ENCODE results near the gene PTPRN2. TPM values are rescaled to one million over a fixed set of nuclear protein-coding genes. Genes with fewer than 3 reads are reported as not detected.

Gene PTPRN2
- total RNA-seq, 1 experiment from 2014 or later, result 0.11 TPM

- no TSS peak for BruUV-seq (replicated peaks)
- Histone ChIP-seq H3K9me3 (ENCODE audit: low read depth, low read length, poor library complexity, severe bottlenecking) (no peaks in the 10 kb centered on the region), H3K27me3 (replicated peaks; ENCODE audit: insufficient read depth, low read depth, low read length, poor library complexity) (no peaks in the 10 kb centered on the region), H3K36me3 (ENCODE audit: insufficient read depth, low read length, poor library complexity, severe bottlenecking) (no peaks in the 10 kb centered on the region), H3K4me1 (ENCODE audit: insufficient read depth, low read length, poor library complexity, severe bottlenecking) (no peaks in the 10 kb centered on the region), H3K27ac (ENCODE audit: low read depth, low read length, poor library complexity, severe bottlenecking) (no peak overlapping the region), H3K4me3 (ENCODE audit: low read depth, low read length, poor library complexity, severe bottlenecking) (no peak overlapping the region)
- POLR2A ChIA-PET (ENCODE audit: low non-redundant PET), result no interaction called here
- TF ChIP-seq, protein P1, sequence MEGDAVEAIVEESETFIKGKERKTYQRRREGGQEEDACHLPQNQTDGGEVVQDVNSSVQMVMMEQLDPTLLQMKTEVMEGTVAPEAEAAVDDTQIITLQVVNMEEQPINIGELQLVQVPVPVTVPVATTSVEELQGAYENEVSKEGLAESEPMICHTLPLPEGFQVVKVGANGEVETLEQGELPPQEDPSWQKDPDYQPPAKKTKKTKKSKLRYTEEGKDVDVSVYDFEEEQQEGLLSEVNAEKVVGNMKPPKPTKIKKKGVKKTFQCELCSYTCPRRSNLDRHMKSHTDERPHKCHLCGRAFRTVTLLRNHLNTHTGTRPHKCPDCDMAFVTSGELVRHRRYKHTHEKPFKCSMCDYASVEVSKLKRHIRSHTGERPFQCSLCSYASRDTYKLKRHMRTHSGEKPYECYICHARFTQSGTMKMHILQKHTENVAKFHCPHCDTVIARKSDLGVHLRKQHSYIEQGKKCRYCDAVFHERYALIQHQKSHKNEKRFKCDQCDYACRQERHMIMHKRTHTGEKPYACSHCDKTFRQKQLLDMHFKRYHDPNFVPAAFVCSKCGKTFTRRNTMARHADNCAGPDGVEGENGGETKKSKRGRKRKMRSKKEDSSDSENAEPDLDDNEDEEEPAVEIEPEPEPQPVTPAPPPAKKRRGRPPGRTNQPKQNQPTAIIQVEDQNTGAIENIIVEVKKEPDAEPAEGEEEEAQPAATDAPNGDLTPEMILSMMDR (conservative IDR thresholded peaks at IDR 0.05; ENCODE audit: low read depth, low read length), result no peak
- TF ChIP-seq EZH2 (IDR thresholded peaks at IDR 0.05; ENCODE audit: borderline replicate concordance, low read depth, low read length, poor library complexity, severe bottlenecking), result no peak
- CTCF ChIA-PET, result no interaction called here
- DNase-seq (ENCODE audit: low spot score), result no peak
- intact Hi-C loops (cut with micrococcal nuclease; ENCODE audit: unreplicated experiment), result no loop called here
Observed at GRCh38 chr7:158499082-158499455, 88.6 kb downstream of the PTPRN2 start.

- Histone ChIP-seq H3K9me3 (ENCODE audit: low read depth, low read length, poor library complexity, severe bottlenecking) (no peaks in the 10 kb centered on the region), H3K27ac (ENCODE audit: low read depth, low read length, poor library complexity, severe bottlenecking) (no peak overlapping the region), H3K4me1 (ENCODE audit: insufficient read depth, low read length, poor library complexity, severe bottlenecking) (no peaks in the 10 kb centered on the region), H3K36me3 (ENCODE audit: insufficient read depth, low read length, poor library complexity, severe bottlenecking) (no peaks in the 10 kb centered on the region), H3K4me3 (ENCODE audit: low read depth, low read length, poor library complexity, severe bottlenecking) (no peak overlapping the region), H3K27me3 (replicated peaks; ENCODE audit: insufficient read depth, low read depth, low read length, poor library complexity) (no peaks in the 10 kb centered on the region)
- TF ChIP-seq, protein P1 (conservative IDR thresholded peaks at IDR 0.05; ENCODE audit: low read depth, low read length), result no peak
- TF ChIP-seq EZH2 (IDR thresholded peaks at IDR 0.05; ENCODE audit: borderline replicate concordance, low read depth, low read length, poor library complexity, severe bottlenecking), result no peak
- no TSS peak for BruUV-seq (replicated peaks)
- no peak for DNase-seq (ENCODE audit: low spot score)
- POLR2A ChIA-PET (ENCODE audit: low non-redundant PET), result no interaction called here
- intact Hi-C loops (cut with micrococcal nuclease; ENCODE audit: unreplicated experiment), result no loop called here
- CTCF ChIA-PET, result no interaction called here
Observed at GRCh38 chr7:158498443-158499081, 89.1 kb downstream of the PTPRN2 start.

- Histone ChIP-seq H3K27ac (ENCODE audit: low read depth, low read length, poor library complexity, severe bottlenecking) (no peak overlapping the region), H3K27me3 (replicated peaks; ENCODE audit: insufficient read depth, low read depth, low read length, poor library complexity) (no peaks in the 10 kb centered on the region), H3K36me3 (ENCODE audit: insufficient read depth, low read length, poor library complexity, severe bottlenecking) (no peaks in the 10 kb centered on the region), H3K4me3 (ENCODE audit: low read depth, low read length, poor library complexity, severe bottlenecking) (no peak overlapping the region), H3K9me3 (ENCODE audit: low read depth, low read length, poor library complexity, severe bottlenecking) (no peaks in the 10 kb centered on the region), H3K4me1 (ENCODE audit: insufficient read depth, low read length, poor library complexity, severe bottlenecking) (no peaks in the 10 kb centered on the region)
- DNase-seq (ENCODE audit: low spot score), result no peak
- ChIA-PET CTCF (no interaction called here), POLR2A (ENCODE audit: low non-redundant PET) (no interaction called here)
- intact Hi-C loops (cut with micrococcal nuclease; ENCODE audit: unreplicated experiment), result no loop called here
- no TSS peak for BruUV-seq (replicated peaks)
- no peak for TF ChIP-seq EZH2 (IDR thresholded peaks at IDR 0.05; ENCODE audit: borderline replicate concordance, low read depth, low read length, poor library complexity, severe bottlenecking)
- TF ChIP-seq, protein P1 (conservative IDR thresholded peaks at IDR 0.05; ENCODE audit: low read depth, low read length), result no peak
Observed at GRCh38 chr7:158497627-158498026, 90.0 kb downstream of the PTPRN2 start.

All from A673 (cell line).